Upper lobe of left lung (tissue), 6 donors: Measurements from ENCODE around the gene CHSY1. TPM values are rescaled to one million over a fixed set of nuclear protein-coding genes. Genes with fewer than 3 reads are reported as not detected.

Experiments
- ATAC-seq, 2 donors: fragments of 200-7000 bp; cut with Tn5 transposase; one replicate each; pipeline ENCODE4 v1.9.1; 2022; ENCODE audit warnings: mild to moderate bottlenecking in 2 of 2, moderate library complexity in 2 of 2; ENCODE audit not compliant: low FRiP score in 2 of 2
- DNase-seq, 2 donors: peaks; one replicate each; pipeline ENCODE4 v3.0.0-alpha.2; 2019 to 2020
- H3K27ac ChIP-seq, 4 donors: fragments of 200-600 bp; sonication (generic); one replicate each; pipeline ENCODE4 v1.5.1; 2016 to 2019
- H3K27me3 ChIP-seq, 4 donors: fragments of 200-600 bp; sonication (generic); one replicate each; pipeline ENCODE4 v1.5.1; 2017 to 2019
- H3K36me3 ChIP-seq, 4 donors: fragments of 200-600 bp; sonication (generic); one replicate each; pipeline ENCODE4 v1.5.1; 2016 to 2019
- H3K4me1 ChIP-seq, 4 donors: fragments of 200-600 bp; sonication (generic); one replicate each; pipeline ENCODE4 v1.5.1; 2018 to 2019
- H3K4me3 ChIP-seq, 4 donors: fragments of 200-600 bp; sonication (generic); one replicate each; pipeline ENCODE4 v1.5.1; 2017 to 2019; ENCODE audit warnings: mild to moderate bottlenecking in 2 of 4, moderate library complexity in 1 of 4
- H3K9me3 ChIP-seq, 4 donors: fragments of 200-600 bp; sonication (generic); one replicate each; pipeline ENCODE4 v1.5.1; 2018 to 2019
- CTCF ChIP-seq, 6 experiments: fragments of 450-650 bp in 4 of 6; fragments of 200-600 bp in 2 of 6; sonication (generic) in 2 of 6; IDR thresholded peaks; one replicate each; pipeline ENCODE4 v1.5.1; 2016 to 2019; ENCODE audit warnings: antibody characterized with exemption in 6 of 6
- EP300 ChIP-seq, 4 donors: sonication (generic); formaldehyde crosslinking; IDR thresholded peaks; one replicate each; pipeline ENCODE4 v1.5.1; 2017; ENCODE audit warnings: antibody characterized with exemption in 4 of 4, control low read depth in 2 of 4
- POLR2A ChIP-seq, 4 donors: fragments of 450-650 bp; IDR thresholded peaks; one replicate each; pipeline ENCODE4 v1.5.1; 2016 to 2017; ENCODE audit warnings: antibody characterized with exemption in 4 of 4, mild to moderate bottlenecking in 2 of 4
- POLR2AphosphoS5 ChIP-seq, 2 donors: sonication (generic); formaldehyde crosslinking; IDR thresholded peaks; one replicate each; pipeline ENCODE4 v1.5.1; 2017; ENCODE audit warnings: antibody characterized with exemption in 2 of 2
- WGBS, 2 donors: methylation state at CpG; one replicate each; pipeline ENCODE4 v1.1.5; 2017 to 2018; 5-methylcytosine and 5-hydroxymethylcytosine counted together
- total RNA-seq, 6 donors: library from RNA; depleted of rRNA in 4 of 6; stranded (reverse); fragments of >200 nt in 4 of 6; gene quantifications; one replicate each; pipeline versions ENCODE4 v1.1.0 to v1.2.1, GENCODE V29; 2016 to 2021
- donor health status: DM: no; HTN: no; CAD: no; lungs with moderate emphysema.
- donor health status: DM: no; HTN: yes; CAD: no; lungs with severe emphysema.

CHSY1 gene
- total RNA-seq, 6 donors from 2014 or later, result 12.4 to 38.3 (median 23.7) TPM

- no peak for TF ChIP-seq POLR2A (IDR thresholded peaks at IDR 0.05)
- no peak for TF ChIP-seq EP300 (IDR thresholded peaks at IDR 0.05)
- no peak for TF ChIP-seq CTCF (IDR thresholded peaks at IDR 0.05)
- no peak for TF ChIP-seq POLR2AphosphoS5 (IDR thresholded peaks at IDR 0.05)
- H3K4me3 ChIP-seq, result no peak overlapping the region
- no peak for DNase-seq
- H3K27me3 ChIP-seq, result no peaks in the 10 kb centered on the region
- peaks cover 25 to 96% (median 71%) of the 10 kb centered on the region in 4 donors for H3K36me3 ChIP-seq
- H3K27ac ChIP-seq, result no peak overlapping the region
- no peaks in the 10 kb centered on the region for H3K4me1 ChIP-seq
- ATAC-seq, result no peak
- WGBS, 2 donors, result 83 to 89% methylated on average over 6 of the region's 6 CpGs
- H3K9me3 ChIP-seq, result no peaks in the 10 kb centered on the region
These were observed 32.1 kb upstream of the CHSY1 start for GRCh38 chr15:101283931-101284330.

GRCh38 chr15:101280007-101280406 is 28.2 kb upstream of the CHSY1 start:
- peaks cover 16 to 24% (median 18%) of the 10 kb centered on the region in 4 donors for H3K4me1 ChIP-seq

GRCh38 chr15:101277943-101278564 is 26.2 kb upstream of the CHSY1 start:
- no peak for TF ChIP-seq CTCF (IDR thresholded peaks at IDR 0.05)
- TF ChIP-seq EP300 (IDR thresholded peaks at IDR 0.05), result no peak
- TF ChIP-seq POLR2AphosphoS5 (IDR thresholded peaks at IDR 0.05), result no peak
- no peaks in the 10 kb centered on the region for H3K27me3 ChIP-seq
- peak overlapping the region in 3 of 4 donors; percentile 69 to 93 (median 91) for H3K4me3 ChIP-seq
- H3K27ac ChIP-seq, result peak overlapping the region; percentile 86 to 96 (median 92)
- ATAC-seq, result no peak
- no peak for DNase-seq
- H3K4me1 ChIP-seq, result peaks cover 16 to 24% (median 18%) of the 10 kb centered on the region in 4 donors
- 87 to 89% methylated on average over 12 of the region's 12 CpGs for WGBS, 2 donors
- peaks cover 20 to 69% (median 46%) of the 10 kb centered on the region in 4 donors for H3K36me3 ChIP-seq
- H3K9me3 ChIP-seq, result no peaks in the 10 kb centered on the region

More at GRCh38 chr15:101280007-101280406, 28.2 kb upstream of the CHSY1 start:
- no peak for TF ChIP-seq CTCF (IDR thresholded peaks at IDR 0.05)
- TF ChIP-seq POLR2AphosphoS5 (IDR thresholded peaks at IDR 0.05), result no peak
- no peak for TF ChIP-seq POLR2A (IDR thresholded peaks at IDR 0.05)
- TF ChIP-seq EP300 (IDR thresholded peaks at IDR 0.05), result no peak
- Histone ChIP-seq H3K9me3 (no peaks in the 10 kb centered on the region), H3K27ac (no peak overlapping the region), H3K4me3 (no peak overlapping the region), H3K36me3 (peaks cover 14 to 69% (median 45%) of the 10 kb centered on the region in 4 donors), H3K27me3 (no peaks in the 10 kb centered on the region)
- DNase-seq, result no peak
- no peak for ATAC-seq
- 88 to 89% methylated on average over 2 of the region's 2 CpGs for WGBS, 2 donors

- ATAC-seq (peak; percentile 96 to 98), DNase-seq (peak; percentile 92 to 99)
- Histone ChIP-seq H3K27me3 (no peaks in the 10 kb centered on the region), H3K27ac (peak within 1 kb of the TSS; percentile 86 to 96 (median 92)), H3K36me3 (peaks cover 27 to 69% (median 46%) of the 10 kb centered on the region in 4 donors), H3K4me1 (peaks cover 16 to 24% (median 18%) of the 10 kb centered on the region in 4 donors), H3K9me3 (no peaks in the 10 kb centered on the region), H3K4me3 (peak within 1 kb of the TSS; percentile 69 to 93 (median 82))
- TF ChIP-seq POLR2A (IDR thresholded peaks at IDR 0.05) (peak in 3 of 4 donors; percentile 84 to 98 (median 91)), EP300 (IDR thresholded peaks at IDR 0.05) (peak in 2 of 4 donors; percentile 47 to 51), CTCF (IDR thresholded peaks at IDR 0.05) (peak in 3 of 6 experiments; percentile 17 to 26 (median 24)), POLR2AphosphoS5 (IDR thresholded peaks at IDR 0.05) (peak; percentile 79 to 88)
- WGBS, 2 donors, result 1% methylated on average over 23 to 33 of the region's 91 CpGs
These were observed 25.4 kb upstream of the CHSY1 start, which contains the start of gene SELENOS for GRCh38 chr15:101277038-101277822. SELENOS (minus strand) TSS chr15:101277485; CDS start chr15:101277417, 68 bp downstream.
